HG03280 (cell line): Measurements from ENCODE around the gene FGF19.

Experiments
- ATAC-seq: cut with Tn5 transposase; IDR thresholded peaks from one replicate; pipeline ENCODE4 v1.9.1; 2021; ENCODE audit warnings: mild to moderate bottlenecking, moderate library complexity; ENCODE audit not compliant: unreplicated experiment

The FGF19 gene

DNA sequence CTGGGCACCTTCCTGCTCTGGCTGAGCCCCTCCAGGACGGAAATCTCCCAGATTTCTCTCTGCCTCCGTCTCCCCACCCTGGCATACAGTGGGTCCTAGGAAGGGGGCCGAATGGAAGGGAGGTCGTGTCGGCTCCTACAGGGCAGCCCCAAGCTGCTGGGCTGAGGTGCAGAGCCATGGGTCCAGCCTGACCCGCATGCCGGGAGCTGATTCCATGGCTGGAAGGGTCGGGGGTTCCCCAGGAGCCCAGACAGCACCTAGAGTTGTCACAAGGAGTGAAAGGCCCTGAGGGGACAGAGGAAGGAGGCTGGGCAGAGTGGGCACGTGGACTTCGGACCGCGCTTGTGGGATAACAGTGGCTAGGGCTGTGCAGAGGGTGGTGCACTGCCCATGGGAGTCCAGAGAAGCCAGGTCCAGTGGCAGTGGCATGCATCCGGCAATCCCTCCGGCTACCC, 46.3 kb downstream of the FGF19 start:
- ATAC-seq = no peak

DNA sequence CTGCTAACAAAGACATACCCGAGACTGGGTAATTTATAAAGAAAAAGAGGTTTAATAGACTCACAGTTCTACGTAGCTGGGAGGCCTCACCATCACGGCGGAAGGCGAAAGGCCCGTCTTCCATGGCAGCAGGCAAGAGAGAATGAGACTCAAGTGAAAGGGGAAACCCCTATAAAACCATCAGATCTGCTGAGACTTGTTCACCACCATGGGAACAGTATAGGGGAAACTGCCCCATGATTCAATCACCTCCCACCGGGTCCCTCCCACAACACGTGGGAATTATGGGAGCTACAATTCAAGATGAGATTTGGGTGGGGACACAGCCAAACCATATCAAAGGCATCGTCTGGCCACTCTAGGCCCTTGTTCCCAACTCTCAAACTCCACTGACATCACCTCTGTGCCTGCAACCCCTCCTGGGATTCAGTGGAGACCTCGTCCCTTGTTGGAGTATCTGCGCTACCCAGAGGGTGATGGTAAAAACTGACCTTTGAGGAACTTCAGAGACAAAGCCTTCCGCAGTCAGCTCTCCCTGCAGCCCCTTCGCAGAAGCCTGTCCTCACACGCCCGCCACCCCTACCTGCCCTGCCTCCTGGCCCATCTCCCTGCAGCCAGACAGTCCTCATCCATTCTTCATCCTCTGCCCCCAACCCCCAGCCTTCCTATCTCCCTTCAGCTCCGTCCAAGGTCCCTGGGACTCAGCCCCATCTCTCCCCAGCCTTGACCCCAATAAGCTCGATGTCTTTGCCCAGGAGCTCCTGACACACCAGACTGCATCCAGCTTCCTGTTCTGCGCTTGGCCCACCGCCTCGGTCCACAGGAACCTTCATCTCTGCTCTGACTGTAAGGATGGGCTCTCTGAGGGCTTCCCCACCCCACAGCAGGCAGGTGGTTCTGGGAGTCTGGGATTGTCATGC, 47.0 kb downstream of the FGF19 start:
- ATAC-seq = no peak

DNA sequence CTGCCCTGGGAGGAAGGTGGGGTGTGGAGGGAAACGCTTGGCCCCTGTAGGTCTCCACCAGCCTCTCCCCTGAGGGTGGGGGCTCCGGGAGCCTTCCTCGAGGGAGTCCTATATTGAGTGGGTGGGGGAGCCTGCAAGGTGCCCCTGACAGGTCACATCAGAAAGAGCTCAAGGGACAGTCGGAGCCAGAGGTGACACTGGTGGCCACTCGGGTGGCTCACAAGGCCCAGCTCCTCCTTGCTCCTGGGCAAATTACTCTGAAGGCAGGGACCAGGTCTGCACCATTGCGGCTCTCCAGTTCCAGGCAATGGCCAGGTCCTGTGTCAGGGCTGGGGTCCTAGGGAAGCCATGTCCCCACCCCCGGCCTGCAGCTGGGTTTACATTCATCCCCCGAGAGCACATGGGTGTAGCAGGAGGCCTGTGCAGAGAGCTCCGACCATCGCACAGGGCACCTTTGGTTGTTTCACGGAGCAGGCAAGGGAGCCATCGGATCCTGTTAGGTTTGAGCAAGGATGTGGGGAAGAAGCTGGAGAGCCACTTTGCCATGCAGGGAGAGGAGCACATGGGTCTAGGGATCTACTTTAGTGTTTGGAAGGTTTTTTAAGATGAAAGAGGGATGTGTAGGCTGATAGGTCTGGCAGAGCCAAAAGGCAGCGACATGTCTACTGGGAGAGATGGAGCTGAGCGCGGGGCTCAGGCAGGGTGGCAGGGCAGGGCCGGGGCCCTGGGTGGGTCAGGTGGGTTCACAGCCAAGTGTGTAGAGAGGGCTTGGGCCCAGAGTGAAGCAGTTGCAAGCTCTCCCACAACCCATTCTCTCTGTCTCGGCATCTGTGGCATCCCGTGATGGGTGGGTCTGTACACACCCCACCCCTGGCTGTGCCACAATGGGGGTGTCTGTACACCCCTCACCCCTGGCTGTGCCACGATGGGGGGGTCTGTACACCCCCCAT, 48.1 kb downstream of the FGF19 start:
- ATAC-seq = no peak

DNA sequence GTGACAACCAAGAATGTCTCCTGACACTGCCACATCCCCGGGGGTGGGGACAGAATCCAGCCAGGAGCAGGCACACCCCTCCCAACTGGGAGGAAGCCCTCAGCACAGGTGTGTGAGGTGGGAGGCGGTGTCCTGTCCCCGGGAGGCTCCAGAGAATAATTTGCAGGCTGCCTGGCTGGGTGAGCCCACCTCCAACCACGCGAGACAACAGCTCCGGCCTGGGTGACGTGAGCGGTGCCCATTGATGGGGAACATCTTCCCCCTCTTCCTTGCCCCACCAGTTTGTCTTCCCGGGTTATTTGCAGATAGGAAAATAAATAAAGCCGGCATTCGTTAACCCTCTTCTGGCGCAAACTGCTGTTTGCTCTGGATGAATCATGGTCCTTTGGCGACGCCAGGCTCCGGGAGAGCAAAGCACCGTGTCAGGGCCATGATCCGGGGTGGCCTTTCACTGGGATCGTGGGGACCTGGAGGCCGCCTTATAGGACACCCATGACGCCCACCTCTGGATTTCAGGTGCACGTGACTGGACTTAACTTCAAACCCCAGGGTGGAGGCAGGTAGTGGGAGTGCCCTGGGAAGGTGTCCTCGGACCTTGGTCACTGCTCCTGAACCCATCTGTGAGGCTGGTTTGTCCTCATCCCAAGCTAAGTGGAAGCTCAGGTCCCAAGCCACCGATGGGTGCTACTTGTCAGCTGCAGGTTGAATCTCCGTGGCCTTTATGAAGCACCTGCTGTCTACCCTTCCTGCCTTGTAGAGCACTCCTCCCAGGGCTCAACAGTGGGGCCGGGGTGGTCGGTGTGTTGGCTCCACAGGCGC, 49.0 kb downstream of the FGF19 start:
- no peak for ATAC-seq

DNA sequence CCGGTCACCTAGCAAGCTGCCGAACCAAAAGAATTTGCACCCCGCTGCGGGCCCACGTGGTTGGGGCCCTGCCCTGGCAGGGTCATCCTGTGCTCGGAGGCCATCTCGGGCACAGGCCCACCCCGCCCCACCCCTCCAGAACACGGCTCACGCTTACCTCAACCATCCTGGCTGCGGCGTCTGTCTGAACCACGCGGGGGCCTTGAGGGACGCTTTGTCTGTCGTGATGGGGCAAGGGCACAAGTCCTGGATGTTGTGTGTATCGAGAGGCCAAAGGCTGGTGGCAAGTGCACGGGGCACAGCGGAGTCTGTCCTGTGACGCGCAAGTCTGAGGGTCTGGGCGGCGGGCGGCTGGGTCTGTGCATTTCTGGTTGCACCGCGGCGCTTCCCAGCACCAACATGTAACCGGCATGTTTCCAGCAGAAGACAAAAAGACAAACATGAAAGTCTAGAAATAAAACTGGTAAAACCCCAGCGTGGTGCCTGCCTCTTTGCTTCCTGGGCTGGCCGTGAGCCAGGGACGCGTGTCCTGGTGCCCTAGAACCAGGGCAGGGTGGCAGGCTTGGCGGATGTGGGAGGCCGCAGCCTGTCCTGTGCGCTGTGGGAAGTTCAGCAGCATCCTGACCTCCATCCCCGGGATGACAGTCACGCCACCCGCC, 49.7 kb downstream of the FGF19 start:
- no peak for ATAC-seq

DNA sequence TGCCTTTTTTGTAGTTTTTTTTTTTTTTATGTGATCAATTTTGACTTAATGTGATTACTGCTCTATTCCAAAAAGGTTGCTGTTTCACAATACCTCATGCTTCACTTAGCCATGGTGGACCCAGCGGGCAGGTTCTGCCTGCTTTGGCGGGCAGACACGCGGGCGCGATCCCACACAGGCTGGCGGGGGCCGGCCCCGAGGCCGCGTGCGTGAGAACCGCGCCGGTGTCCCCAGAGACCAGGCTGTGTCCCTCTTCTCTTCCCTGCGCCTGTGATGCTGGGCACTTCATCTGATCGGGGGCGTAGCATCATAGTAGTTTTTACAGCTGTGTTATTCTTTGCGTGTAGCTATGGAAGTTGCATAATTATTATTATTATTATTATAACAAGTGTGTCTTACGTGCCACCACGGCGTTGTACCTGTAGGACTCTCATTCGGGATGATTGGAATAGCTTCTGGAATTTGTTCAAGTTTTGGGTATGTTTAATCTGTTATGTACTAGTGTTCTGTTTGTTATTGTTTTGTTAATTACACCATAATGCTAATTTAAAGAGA, 50.3 kb downstream of the FGF19 start:
- ATAC-seq = no peak

DNA sequence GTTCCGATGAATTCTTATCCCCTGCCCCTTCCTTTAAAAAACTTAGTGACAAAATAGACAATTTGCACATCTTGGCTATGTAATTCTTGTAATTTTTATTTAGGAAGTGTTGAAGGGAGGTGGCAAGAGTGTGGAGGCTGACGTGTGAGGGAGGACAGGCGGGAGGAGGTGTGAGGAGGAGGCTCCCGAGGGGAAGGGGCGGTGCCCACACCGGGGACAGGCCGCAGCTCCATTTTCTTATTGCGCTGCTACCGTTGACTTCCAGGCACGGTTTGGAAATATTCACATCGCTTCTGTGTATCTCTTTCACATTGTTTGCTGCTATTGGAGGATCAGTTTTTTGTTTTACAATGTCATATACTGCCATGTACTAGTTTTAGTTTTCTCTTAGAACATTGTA, 50.8 kb downstream of the FGF19 start:
- no peak for ATAC-seq

DNA sequence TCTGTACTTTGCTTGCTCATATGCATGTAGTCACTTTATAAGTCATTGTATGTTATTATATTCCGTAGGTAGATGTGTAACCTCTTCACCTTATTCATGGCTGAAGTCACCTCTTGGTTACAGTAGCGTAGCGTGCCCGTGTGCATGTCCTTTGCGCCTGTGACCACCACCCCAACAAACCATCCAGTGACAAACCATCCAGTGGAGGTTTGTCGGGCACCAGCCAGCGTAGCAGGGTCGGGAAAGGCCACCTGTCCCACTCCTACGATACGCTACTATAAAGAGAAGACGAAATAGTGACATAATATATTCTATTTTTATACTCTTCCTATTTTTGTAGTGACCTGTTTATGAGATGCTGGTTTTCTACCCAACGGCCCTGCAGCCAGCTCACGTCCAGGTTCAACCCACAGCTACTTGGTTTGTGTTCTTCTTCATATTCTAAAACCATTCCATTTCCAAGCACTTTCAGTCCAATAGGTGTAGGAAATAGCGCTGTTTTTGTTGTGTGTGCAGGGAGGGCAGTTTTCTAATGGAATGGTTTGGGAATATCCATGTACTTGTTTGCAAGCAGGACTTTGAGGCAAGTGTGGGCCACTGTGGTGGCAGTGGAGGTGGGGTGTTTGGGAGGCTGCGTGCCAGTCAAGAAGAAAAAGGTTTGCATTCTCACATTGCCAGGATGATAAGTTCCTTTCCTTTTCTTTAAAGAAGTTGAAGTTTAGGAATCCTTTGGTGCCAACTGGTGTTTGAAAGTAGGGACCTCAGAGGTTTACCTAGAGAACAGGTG, 51.8 kb downstream of the FGF19 start:
- no peak for ATAC-seq

DNA sequence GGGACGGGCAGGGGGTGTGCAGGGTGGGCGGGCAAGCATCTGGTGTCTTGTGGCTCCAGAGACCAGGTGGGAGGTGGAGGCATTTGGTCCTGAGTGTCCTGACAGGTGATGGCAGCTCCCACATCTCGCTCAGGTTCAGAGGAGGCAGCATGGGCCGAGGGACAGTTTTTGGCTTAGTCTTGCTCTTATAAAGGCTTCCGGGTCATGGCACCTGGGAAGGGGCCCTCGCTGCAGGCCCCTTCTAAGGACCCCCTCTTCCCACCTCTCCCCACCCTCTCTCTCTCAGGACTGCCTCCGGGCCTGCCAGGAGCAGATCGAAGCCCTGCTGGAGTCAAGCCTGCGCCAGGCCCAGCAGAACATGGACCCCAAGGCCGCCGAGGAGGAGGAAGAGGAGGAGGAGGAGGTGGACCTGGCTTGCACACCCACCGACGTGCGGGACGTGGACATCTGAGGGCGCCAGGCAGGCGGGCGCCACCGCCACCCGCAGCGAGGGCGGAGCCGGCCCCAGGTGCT, 52.9 kb downstream of the FGF19 start:
- ATAC-seq = no peak

DNA sequence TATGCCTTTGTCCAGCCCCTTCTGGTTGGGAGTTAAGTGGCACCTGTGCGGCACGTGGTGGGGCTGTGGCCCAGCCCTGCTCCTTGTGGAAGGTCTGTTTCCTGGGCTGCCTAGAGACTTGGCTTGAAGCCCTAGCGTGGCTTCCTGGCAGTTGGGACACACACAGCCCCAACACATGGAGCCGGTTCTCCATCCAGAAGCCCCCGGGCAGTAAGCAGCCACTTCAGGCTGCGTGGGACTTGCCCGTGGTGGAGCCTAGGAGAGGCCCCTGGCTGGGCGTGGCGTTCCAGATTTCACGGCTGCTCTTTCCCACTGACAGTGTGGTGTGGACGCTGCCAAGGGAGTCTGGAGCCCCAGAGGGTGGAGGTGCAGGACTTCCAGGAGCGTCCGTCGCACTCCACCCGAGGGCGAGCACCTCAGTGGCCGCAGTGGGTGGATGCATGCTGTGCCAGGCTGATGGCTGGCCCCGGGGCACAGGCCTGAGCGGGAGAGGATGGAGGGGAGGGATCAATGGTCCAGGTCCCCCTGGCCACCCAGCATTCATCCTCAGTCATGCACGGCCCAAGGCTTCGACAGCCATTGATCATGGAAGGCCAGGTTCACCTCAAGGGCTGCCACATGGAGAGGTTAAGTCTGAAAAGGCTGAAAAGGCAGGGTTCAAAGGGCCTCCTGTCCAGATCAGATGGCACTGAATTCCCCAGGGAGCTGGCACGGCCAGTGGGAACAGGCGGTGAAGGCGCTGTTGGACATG, 53.6 kb downstream of the FGF19 start:
- no peak for ATAC-seq

DNA sequence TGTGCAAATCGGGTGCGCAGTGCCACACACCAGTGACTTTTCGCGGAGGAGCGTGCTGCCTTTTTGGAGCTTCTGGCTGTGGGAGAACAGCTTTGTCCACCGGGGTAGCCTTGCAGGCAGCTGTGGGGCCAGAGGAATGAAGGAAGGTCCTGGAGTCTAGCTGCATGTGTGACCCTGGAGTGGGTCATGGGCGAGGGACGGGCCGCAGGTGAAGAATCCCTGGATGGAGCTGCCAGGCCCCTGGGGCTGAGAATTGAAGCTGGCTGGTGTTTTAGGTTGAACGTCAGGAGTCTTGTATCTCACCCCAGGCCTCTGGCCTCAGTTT, 54.3 kb downstream of the FGF19 start:
- no peak for ATAC-seq

DNA sequence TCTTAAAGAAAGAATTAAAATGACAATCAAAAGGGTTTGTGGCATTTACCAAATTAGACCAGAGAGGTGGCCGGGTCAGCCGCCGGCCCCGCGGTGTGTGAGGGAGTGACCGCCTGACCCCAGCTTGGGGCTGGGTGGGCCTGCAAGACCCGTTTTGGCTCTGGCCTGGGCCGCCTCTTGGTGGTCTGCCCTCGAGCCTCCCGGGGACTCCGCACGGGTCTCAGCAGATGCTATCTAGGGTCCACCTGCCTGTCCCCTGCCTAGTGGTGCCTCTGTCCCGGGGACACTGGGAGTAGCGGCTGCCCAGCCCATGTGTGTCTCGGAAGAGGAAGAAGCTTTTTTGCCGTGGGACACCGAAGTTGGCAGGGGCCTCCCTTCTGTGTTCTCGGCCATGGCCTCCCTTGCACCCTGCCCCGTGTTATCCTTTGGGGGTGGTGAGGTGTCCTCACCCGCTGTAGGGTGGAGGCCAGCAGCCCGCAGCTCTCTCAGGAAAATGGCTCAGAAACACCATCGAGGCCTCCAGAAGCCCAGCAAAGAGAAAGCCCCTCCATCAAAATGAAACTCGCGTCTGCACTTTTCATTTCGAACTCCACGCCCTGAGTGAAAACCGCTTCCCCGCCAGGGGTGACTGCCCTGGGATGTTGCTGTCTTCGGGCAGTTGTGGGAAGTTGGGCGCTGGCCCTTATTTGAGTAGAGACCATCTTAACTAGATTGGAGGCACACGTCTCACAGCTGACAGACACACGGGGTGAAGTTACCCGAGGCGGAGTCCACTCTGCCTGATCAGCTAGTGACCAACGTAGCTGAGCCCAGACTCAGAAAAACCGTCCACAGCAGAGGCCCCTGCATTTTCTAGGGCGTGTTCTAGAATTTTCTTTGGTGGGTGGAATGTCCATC, 54.9 kb downstream of the FGF19 start:
- no peak for ATAC-seq
